Testis (tissue), 3 donors: Measurements from ENCODE around the gene AUTS2. TPM values are rescaled to one million over a fixed set of nuclear protein-coding genes. Genes with fewer than 3 reads are reported as not detected.

ENCODE experiments used
- DNase-seq: peaks from one replicate; pipeline ENCODE4 v3.0.0-alpha.2; 2019
- H3K27ac ChIP-seq, 2 donors: fragments of 200-600 bp; sonication (generic); one replicate each; pipeline ENCODE4 v1.5.1; 2019
- H3K27me3 ChIP-seq: fragments of 200-600 bp; sonication (generic); one replicate; pipeline ENCODE4 v1.5.1; 2019
- H3K36me3 ChIP-seq: fragments of 200-600 bp; sonication (generic); one replicate; pipeline ENCODE4 v1.5.1; 2017; ENCODE audit warnings: low read depth; ENCODE audit errors: missing control alignments
- H3K4me1 ChIP-seq: fragments of 200-600 bp; sonication (generic); one replicate; pipeline ENCODE4 v1.5.1; 2019
- H3K4me3 ChIP-seq, 2 donors: fragments of 200-600 bp; sonication (generic); one replicate each; pipeline ENCODE4 v1.5.1; 2017 to 2019
- H3K9me3 ChIP-seq: fragments of 200-600 bp; sonication (generic); one replicate; pipeline ENCODE4 v1.5.1; 2017
- CTCF ChIP-seq, 3 experiments: fragments of 450-650 bp in 2 of 3; fragments of 200-600 bp in 1 of 3; sonication (generic) in 1 of 3; IDR thresholded peaks; one replicate each; pipeline ENCODE4 v1.5.1; 2016 to 2019; ENCODE audit warnings: antibody characterized with exemption in 3 of 3, mild to moderate bottlenecking in 2 of 3, moderate library complexity in 1 of 3
- POLR2A ChIP-seq: fragments of 450-650 bp; IDR thresholded peaks from one replicate; pipeline ENCODE4 v1.6.1; 2017; ENCODE audit warnings: antibody characterized with exemption, mild to moderate bottlenecking, moderate library complexity
- WGBS, 2 donors: methylation state at CpG; one replicate each; pipeline ENCODE4 v1.1.5; 2018; 5-methylcytosine and 5-hydroxymethylcytosine counted together
- intact Hi-C: fragments of 100-400 bp; cut with DNase I; formaldehyde crosslinking; loops from one replicate; pipeline ENCODE4 v1.15.1; 2023; ENCODE audit warnings: low total_unique reads
- polyA plus RNA-seq: library from polyadenylated mRNA; stranded (reverse); fragments of 350-450 nt; fragmentation: Illumina TruSeq; extraction: RNeasy Lipid Tissue Mini Kit (QIAGEN cat#74804); gene quantifications from one replicate; pipeline ENCODE4 v1.2.3, GENCODE V29; 2014; ENCODE audit warnings: low read depth, low replicate concordance; ENCODE audit not compliant: insufficient read depth
- total RNA-seq, 2 donors: library from RNA; depleted of rRNA; stranded (reverse); fragments of >200 nt; gene quantifications; one replicate each; pipeline ENCODE4 v1.2.3, GENCODE V29; 2016

Gene AUTS2
- total and polyA plus RNA-seq, 3 donors from 2014 or later = 21.3 to 75.5 (median 56.1) TPM

GRCh38 chr7:70608229-70608628, 1010.0 kb downstream of the AUTS2 start:
- intact Hi-C loops = no loop called here
- no peaks in the 10 kb centered on the region for H3K9me3 ChIP-seq
- H3K36me3 ChIP-seq = no peaks in the 10 kb centered on the region
- H3K27me3 ChIP-seq = no peaks in the 10 kb centered on the region
- DNase-seq = no peak
- TF ChIP-seq POLR2A (no peak), CTCF (IDR thresholded peaks at IDR 0.05) (no peak)
- H3K4me1 ChIP-seq = no peaks in the 10 kb centered on the region
- 65 to 89% methylated on average over 3 of the region's 3 CpGs for WGBS, 2 donors
- no peak overlapping the region for H3K27ac ChIP-seq
- no peak overlapping the region for H3K4me3 ChIP-seq

GRCh38 chr7:70612811-70613210, 1014.5 kb downstream of the AUTS2 start:
- DNase-seq = no peak
- Histone ChIP-seq H3K36me3 (no peaks in the 10 kb centered on the region), H3K27me3 (no peaks in the 10 kb centered on the region), H3K9me3 (no peaks in the 10 kb centered on the region), H3K27ac (no peak overlapping the region), H3K4me1 (peaks cover 10% of the 10 kb centered on the region), H3K4me3 (no peak overlapping the region)
- 94 to 96% methylated on average over 5 of the region's 5 CpGs for WGBS, 2 donors
- TF ChIP-seq POLR2A (no peak), CTCF (IDR thresholded peaks at IDR 0.05) (no peak)
- intact Hi-C loops = no loop called here

- no peak overlapping the region for H3K27ac ChIP-seq
- TF ChIP-seq POLR2A = no peak
- TF ChIP-seq CTCF (IDR thresholded peaks at IDR 0.05) = peak in 1 of 3 experiments; percentile 5
- peak; percentile 81 for DNase-seq
- no peaks in the 10 kb centered on the region for H3K9me3 ChIP-seq
- H3K27me3 ChIP-seq = no peaks in the 10 kb centered on the region
- intact Hi-C loops = no loop called here
- 31 to 41% methylated on average over 11 to 13 of the region's 13 CpGs for WGBS, 2 donors
- peaks cover 10% of the 10 kb centered on the region for H3K4me1 ChIP-seq
- H3K36me3 ChIP-seq = no peaks in the 10 kb centered on the region
- no peak overlapping the region for H3K4me3 ChIP-seq
These were observed 1016.2 kb downstream of the AUTS2 start for GRCh38 chr7:70614237-70615045.

- Histone ChIP-seq H3K4me3 (no peak overlapping the region), H3K9me3 (no peaks in the 10 kb centered on the region), H3K4me1 (peaks cover 10% of the 10 kb centered on the region), H3K27ac (no peak overlapping the region), H3K27me3 (no peaks in the 10 kb centered on the region), H3K36me3 (no peaks in the 10 kb centered on the region)
- intact Hi-C loops = no loop called here
- TF ChIP-seq CTCF (IDR thresholded peaks at IDR 0.05) = no peak
- 55 to 61% methylated on average over 5 of the region's 5 CpGs for WGBS, 2 donors
- no peak for DNase-seq
These were observed 1016.9 kb downstream of the AUTS2 start for GRCh38 chr7:70615066-70615606.

- Histone ChIP-seq H3K27ac (no peak overlapping the region), H3K27me3 (no peaks in the 10 kb centered on the region), H3K4me1 (peaks cover 10% of the 10 kb centered on the region), H3K36me3 (no peaks in the 10 kb centered on the region), H3K9me3 (no peaks in the 10 kb centered on the region), H3K4me3 (no peak overlapping the region)
- TF ChIP-seq CTCF (IDR thresholded peaks at IDR 0.05) (no peak), POLR2A (no peak)
- DNase-seq = no peak
- intact Hi-C loops = no loop called here
- WGBS, 2 donors = 79 to 85% methylated on average over 5 of the region's 5 CpGs
These were observed 1017.9 kb downstream of the AUTS2 start for GRCh38 chr7:70616211-70616610.
